Activated CD8-positive, alpha-beta T cell treated with anti-CD3 and anti-CD28 coated beads for 36 hours (primary cell): ENCODE measurements around the gene SEC63. TPM values are rescaled to one million over a fixed set of nuclear protein-coding genes. Genes with fewer than 3 reads are reported as not detected.

Source experiments
- ATAC-seq: fragments of 200-7000 bp; cut with Tn5 transposase; one replicate; pipeline ENCODE4 v1.10.0; 2021; ENCODE audit warnings: mild to moderate bottlenecking, moderate library complexity
- CTCF ChIA-PET: fragments of 350-600 bp; sonication (Branson Sonifier 250); formaldehyde crosslinking; loops from one replicate; lab custom pipeline; 2021; ENCODE audit warnings: antibody characterized with exemption; lab: Charles Lee
- POLR2A ChIA-PET: fragments of 350-600 bp; sonication (Branson Sonifier 250); formaldehyde crosslinking; loops from one replicate; lab custom pipeline; 2021; ENCODE audit warnings: antibody characterized with exemption; lab: Charles Lee
- DNase-seq: peaks from one replicate; pipeline ENCODE4 v3.0.0-alpha.2; 2020
- H3K27ac Mint-ChIP-seq: one replicate; pipeline ENCODE4 v1.8.0; 2021; ENCODE audit warnings: mild to moderate bottlenecking, mixed read lengths
- H3K27me3 Mint-ChIP-seq: one replicate; pipeline ENCODE4 v1.8.0; 2021; ENCODE audit warnings: mixed read lengths
- H3K36me3 Mint-ChIP-seq: one replicate; pipeline ENCODE4 v1.8.0; 2021; ENCODE audit warnings: low read depth, mixed read lengths
- H3K4me1 Mint-ChIP-seq: one replicate; pipeline ENCODE4 v1.8.0; 2021; ENCODE audit warnings: low read depth, mixed read lengths
- H3K4me3 Mint-ChIP-seq: one replicate; pipeline ENCODE4 v1.8.0; 2021; ENCODE audit warnings: mild to moderate bottlenecking, moderate library complexity, mixed read lengths
- H3K9me3 Mint-ChIP-seq: one replicate; pipeline ENCODE4 v1.8.0; 2021; ENCODE audit warnings: mixed read lengths
- intact Hi-C: fragments of 100-400 bp; cut with micrococcal nuclease; formaldehyde crosslinking; loops from one replicate; pipeline ENCODE4 v1.10.0; 2022
- total RNA-seq, 2 experiments: library from RNA; stranded (reverse); gene quantifications; one replicate each; pipeline ENCODE4 v1.2.3, GENCODE V29; 2021
- TF ChIP-seq, protein P1 (sequence below): fragments of 200-600 bp; IDR thresholded peaks from one replicate; pipeline ENCODE4 v1.8.0; 2022; ENCODE audit warnings: antibody characterized with exemption, mild to moderate bottlenecking

Gene SEC63
- total RNA-seq, 2 experiments from 2014 or later, result 89.9 to 90.7 TPM

DNA sequence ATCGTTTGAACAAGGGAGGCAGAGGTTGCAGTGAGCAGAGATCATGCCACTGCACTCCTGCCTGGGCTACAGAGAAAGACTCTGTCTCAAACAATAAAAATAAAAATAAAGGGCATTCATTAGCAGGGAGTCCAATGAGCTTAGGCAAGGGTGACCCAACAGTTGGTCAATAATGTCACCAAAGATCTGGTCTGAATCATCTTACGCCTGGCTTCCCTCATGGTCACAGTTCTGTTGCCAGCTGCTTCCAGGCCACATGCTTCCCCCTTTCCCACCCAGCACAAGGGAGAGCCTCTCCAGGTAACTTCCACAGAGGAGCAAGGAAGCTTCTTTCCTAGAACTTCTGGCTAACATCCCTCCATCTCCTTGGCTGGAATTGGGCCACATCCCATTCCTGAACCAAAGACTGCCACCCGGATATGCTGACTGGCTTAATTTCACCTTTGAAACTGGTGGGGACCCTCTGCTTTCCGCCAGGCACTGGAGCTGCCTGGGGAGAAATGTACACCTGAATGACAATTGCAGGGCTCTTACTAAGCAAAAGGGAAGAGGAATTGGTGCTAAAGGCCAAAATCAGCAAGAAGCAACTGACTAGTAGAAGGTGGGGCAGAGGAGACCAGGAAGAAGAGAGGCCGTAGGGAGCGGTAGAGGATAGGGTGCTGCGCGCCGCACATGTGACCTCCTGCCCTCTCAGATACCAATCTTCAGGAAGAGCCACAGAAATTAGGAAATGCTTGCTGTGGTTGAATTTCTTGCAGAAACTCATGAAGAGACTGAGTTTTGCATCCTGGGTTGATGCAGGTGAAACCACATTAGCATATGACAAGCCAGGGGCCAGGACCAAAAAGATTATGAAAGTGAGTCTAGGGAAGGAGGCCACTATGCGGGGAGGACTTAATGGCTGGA lies 125.6 kb downstream of the SEC63 start:
- Mint-ChIP-seq H3K27me3 (no peaks in the 10 kb centered on the region), H3K9me3 (no peaks in the 10 kb centered on the region), H3K27ac (no peak overlapping the region), H3K36me3 (no peaks in the 10 kb centered on the region), H3K4me1 (peaks cover 28% of the 10 kb centered on the region), H3K4me3 (no peak overlapping the region)
- peak; percentile 28 for ATAC-seq
- CTCF ChIA-PET, result interaction anchor here (1.0 to 11.6 kb wide), 6 partner anchors 9 to 35 kb away, joined by 3 to 96 read pairs (median 4); no protein-coding TSS in a partner anchor
- intact Hi-C loops, result no loop called here
- POLR2A ChIA-PET, result interaction anchor here (1.4 kb wide), 1 partner anchor 10 kb away, joined by 3 read pairs; no protein-coding TSS in a partner anchor
- TF ChIP-seq, protein P1, sequence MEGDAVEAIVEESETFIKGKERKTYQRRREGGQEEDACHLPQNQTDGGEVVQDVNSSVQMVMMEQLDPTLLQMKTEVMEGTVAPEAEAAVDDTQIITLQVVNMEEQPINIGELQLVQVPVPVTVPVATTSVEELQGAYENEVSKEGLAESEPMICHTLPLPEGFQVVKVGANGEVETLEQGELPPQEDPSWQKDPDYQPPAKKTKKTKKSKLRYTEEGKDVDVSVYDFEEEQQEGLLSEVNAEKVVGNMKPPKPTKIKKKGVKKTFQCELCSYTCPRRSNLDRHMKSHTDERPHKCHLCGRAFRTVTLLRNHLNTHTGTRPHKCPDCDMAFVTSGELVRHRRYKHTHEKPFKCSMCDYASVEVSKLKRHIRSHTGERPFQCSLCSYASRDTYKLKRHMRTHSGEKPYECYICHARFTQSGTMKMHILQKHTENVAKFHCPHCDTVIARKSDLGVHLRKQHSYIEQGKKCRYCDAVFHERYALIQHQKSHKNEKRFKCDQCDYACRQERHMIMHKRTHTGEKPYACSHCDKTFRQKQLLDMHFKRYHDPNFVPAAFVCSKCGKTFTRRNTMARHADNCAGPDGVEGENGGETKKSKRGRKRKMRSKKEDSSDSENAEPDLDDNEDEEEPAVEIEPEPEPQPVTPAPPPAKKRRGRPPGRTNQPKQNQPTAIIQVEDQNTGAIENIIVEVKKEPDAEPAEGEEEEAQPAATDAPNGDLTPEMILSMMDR, result no peak
- no peak for DNase-seq

DNA sequence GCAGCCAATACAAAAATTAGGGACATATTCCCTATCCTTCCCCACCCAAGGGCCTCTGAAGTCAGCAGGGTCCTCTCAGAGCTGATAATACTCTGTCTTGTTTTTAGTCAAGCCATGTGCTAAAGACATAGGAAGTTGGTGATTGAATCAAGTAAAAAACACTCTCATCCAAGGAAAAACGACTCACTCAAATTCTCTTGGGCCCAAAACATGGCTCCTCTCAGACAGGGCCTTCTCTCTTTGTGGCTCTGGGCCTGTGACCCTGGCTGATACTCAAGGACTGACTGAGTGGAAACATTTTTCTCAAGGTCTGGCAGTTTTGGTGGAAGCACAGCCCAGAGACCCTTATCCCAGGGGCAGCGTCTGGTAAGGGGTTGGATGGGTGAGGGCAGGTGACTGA lies 127.9 kb downstream of the SEC63 start:
- H3K27ac Mint-ChIP-seq, result no peak overlapping the region
- no peak for ATAC-seq
- H3K27me3 Mint-ChIP-seq, result no peaks in the 10 kb centered on the region
- intact Hi-C loops, result no loop called here
- TF ChIP-seq, protein P1, result no peak
- no peaks in the 10 kb centered on the region for H3K9me3 Mint-ChIP-seq
- ChIA-PET POLR2A (no interaction called here), CTCF (interaction anchor here (1.4 to 11.6 kb wide), 2 partner anchors 18 to 37 kb away, joined by 4 to 96 read pairs; no protein-coding TSS in a partner anchor)
- no peak overlapping the region for H3K4me3 Mint-ChIP-seq
- no peaks in the 10 kb centered on the region for H3K36me3 Mint-ChIP-seq
- H3K4me1 Mint-ChIP-seq, result peaks cover 34% of the 10 kb centered on the region
- no peak for DNase-seq

DNA sequence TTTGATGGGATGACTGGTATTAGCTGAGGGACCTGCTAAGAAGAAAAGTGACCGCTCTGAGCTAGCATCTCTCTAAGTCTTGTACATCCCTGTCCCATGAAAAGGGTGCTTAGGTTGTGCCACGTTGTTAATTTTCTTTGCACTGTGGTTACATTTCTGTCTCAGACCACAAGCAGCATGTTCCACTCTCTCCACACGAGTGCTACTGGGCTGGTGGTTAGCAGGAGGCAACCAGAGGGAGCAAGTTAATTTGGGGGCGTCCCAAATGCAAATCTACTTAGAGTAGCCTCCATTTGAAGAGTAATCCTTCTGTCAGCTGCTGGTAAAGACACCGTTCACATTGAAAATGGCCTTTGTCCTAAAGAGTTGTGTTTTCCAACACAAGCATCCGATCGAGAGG lies 130.5 kb downstream of the SEC63 start:
- H3K4me3 Mint-ChIP-seq, result no peak overlapping the region
- DNase-seq (peak; percentile 83), ATAC-seq (peak; percentile 35)
- peak overlapping the region; percentile 42 for H3K27ac Mint-ChIP-seq
- ChIA-PET CTCF (interaction anchor here (0.9 to 4.0 kb wide), 8 partner anchors 9 to 123 kb away, joined by 3 to 38 read pairs (median 4); no protein-coding TSS in a partner anchor), POLR2A (interaction anchor here (1.0 to 2.2 kb wide), 9 partner anchors 8 to 101 kb away, joined by 3 to 10 read pairs (median 4); no protein-coding TSS in a partner anchor)
- H3K36me3 Mint-ChIP-seq, result peaks cover 7% of the 10 kb centered on the region
- no peaks in the 10 kb centered on the region for H3K9me3 Mint-ChIP-seq
- peaks cover 49% of the 10 kb centered on the region for H3K4me1 Mint-ChIP-seq
- intact Hi-C loops, result no loop called here
- TF ChIP-seq, protein P1, result no peak
- H3K27me3 Mint-ChIP-seq, result no peaks in the 10 kb centered on the region

DNA sequence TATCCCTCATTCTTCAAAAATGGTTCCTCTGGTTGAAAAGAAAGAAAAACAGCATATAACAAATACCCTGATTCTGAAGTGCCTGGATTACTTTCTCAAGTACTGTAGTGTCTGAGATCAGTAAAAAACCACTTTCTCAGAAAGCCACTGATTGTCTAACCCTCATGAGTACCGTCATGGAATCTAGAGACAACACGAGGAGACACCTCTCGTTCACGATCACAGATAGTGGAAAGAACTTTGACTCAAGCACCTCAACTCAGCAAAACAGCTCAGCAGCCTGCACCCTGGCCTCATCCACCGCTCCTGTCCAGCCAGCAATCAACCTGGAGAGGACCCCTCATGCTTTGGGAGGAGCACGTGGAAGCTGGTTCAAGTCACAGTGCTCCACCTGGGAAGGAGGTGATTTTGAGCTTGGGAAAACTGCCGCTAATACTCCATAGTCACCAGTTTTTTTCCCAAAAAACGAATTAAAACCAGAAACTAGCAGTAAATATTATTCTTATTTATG lies 134.9 kb downstream of the SEC63 start:
- TF ChIP-seq, protein P1, result no peak
- H3K27me3 Mint-ChIP-seq, result no peaks in the 10 kb centered on the region
- CTCF ChIA-PET, result interaction anchor here (0.9 to 4.4 kb wide), 16 partner anchors 8 to 110 kb away, joined by 3 to 52 read pairs (median 4); no protein-coding TSS in a partner anchor
- peaks cover 9% of the 10 kb centered on the region for H3K36me3 Mint-ChIP-seq
- POLR2A ChIA-PET, result interaction anchor here (0.7 to 7.4 kb wide), 20 partner anchors 10 to 1208 kb away, joined by 3 to 43 read pairs (median 5); no protein-coding TSS in a partner anchor
- intact Hi-C loops, result loop anchor here (5.0 kb wide), 3 partner anchors 36 to 111 kb away; no protein-coding TSS in a partner anchor
- H3K4me1 Mint-ChIP-seq, result peaks cover 70% of the 10 kb centered on the region
- H3K27ac Mint-ChIP-seq, result peak overlapping the region; percentile 94
- H3K4me3 Mint-ChIP-seq, result peak overlapping the region; percentile 88
- H3K9me3 Mint-ChIP-seq, result no peaks in the 10 kb centered on the region
- DNase-seq (peak; percentile 80), ATAC-seq (peak; percentile 35)
